Measurements from ENCODE around the gene CTDSPL.

The CTDSPL gene

DNA sequence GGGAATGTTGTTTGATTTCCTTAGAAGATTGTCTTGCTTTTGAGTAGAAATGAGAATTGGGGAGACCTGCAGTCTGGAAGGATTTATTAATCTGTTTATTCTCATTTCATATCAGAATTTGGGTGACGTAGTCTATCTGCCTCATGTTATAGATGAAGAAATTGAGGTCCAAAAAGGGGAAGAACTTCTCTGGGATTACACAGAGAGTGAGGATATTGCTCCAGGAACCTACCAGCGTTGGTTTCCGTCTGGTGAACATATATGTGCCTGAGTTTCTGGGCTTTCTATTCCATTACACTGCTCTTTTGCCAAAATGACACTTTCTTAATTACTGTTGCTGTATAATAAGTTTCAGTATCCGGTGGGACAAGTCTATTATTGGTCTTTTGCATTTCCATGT, 51.8 kb downstream of the CTDSPL start:
- no peak for DNase-seq (ENCODE audit: low read depth, low spot score)

DNA sequence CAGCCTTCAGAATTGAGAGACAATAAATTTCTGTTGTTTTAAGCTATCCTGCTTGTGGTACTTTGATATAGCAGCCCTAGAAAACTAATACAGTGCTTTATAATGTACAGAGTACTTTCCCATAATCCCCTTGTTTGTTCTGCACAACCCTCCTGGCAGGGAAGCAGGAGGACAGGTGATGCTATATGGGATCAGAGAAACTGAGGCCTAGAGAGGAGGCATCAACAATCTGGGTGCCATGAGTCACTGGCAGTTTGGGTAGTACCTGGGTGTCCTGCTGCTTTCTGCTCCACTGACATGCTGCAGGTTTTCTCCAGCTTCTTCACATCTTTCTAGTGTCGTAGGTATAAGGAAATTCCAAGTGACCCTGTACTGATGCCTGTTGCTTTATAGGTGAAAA, 55.0 kb downstream of the CTDSPL start:
- DNase-seq (ENCODE audit: low read depth, low spot score) = no peak

DNA sequence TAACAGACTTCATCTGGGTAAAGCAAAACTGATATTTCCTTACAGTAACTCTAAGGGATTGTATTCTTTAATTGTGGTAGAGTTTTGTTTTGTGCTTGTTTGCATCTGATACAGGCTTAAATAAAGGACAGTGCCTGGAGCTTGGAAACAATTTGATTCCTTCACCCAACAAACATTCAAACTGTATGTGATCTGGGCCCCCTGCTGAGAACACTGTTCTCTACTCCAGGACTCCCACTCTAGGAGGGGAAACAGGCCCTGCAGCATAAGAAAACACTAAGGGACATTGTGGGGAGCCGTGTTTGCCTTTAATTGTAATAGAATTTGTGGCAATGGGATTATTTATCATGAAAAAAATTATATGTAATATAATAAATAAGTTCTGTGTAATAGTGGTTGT, 56.9 kb downstream of the CTDSPL start:
- DNase-seq (ENCODE audit: low read depth, low spot score) = no peak

DNA sequence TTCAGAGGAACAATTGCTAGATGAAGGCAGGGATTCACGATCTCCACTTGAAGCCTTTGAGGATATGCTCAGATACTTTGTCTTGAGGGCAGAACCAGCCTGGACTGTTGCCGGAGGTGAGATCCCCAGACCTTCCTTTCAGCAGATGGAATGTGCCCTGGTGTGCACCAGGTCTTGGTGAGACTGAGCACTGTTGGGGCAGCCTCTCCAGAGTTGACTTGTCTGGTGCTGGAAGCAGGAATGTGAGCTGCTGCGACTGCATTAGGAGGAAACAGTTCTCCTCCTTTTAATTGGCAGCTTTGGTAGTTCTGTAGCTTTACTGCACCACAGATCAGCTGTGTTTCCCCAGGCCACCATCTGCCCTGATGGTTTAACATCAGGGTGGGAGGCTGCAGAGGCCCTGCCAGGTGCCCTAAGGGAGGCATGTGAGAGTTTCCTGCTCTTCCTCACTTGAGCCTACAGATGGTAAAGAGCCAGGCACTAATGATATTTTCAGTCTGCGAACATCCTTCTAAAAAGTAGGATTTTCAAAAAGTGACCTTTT, 58.5 kb downstream of the CTDSPL start:
- no peak for DNase-seq (ENCODE audit: low read depth, low spot score)

DNA sequence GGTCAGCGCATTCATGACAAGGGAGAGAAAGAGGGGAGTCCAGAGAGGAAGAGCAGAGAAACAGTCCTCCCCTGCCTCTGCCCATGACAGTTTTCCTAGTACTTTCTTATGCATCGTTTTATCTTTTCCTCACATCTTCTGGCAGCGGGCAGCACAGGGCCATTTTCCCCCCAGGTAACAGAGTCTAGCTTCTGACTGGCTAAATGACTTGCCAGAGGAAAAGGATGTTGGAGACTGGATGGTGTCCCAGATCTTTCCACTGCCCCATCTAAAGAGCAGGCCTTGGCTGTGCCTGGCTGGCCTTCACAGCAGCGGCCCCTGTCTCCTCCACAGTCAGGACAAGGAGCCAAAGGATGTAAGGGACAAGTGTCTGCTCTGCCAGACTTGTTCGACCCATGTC, 59.3 kb downstream of the CTDSPL start:
- DNase-seq (ENCODE audit: low read depth, low spot score) = no peak

DNA sequence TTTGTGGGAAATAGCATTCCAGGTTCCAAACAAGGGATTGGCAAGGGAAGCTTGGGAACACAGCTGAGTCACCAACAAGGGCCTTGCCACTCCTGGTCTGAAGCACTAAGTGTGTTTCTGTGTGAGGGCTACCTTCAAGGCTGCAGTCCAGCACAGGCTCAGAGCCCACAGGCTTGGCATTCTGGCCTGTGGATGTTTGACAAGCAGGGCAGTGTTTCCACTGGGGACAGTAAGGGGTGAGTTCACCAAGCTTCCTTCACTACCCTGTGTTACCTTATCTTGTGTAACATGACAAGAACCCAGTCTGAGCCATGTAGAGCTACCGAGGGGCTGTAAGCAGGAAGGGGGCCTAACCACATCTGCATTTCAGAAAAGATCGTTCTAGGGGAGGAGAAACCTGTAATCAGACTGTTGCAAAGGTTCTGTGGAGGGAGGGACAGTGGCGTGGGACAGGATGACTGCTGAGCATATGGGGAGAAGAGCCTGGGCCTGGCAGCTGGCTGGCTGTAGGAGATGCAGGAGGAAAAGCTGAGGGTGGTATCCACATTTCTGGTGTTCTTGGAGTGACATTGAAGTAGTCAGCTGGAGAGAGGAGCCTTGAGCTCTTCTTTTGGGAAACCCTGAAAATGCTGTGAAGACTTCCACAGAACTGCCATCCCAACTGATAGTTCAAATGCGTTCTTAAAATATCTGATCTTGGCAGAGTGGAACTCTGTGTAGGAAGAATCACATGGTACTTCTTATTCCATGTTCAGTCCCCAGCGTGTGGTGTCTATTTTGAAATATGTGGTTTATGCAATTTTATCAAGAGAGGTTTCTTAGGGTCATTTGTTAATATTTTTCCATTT, 61.3 kb downstream of the CTDSPL start:
- no peak for DNase-seq (ENCODE audit: low read depth, low spot score)

DNA sequence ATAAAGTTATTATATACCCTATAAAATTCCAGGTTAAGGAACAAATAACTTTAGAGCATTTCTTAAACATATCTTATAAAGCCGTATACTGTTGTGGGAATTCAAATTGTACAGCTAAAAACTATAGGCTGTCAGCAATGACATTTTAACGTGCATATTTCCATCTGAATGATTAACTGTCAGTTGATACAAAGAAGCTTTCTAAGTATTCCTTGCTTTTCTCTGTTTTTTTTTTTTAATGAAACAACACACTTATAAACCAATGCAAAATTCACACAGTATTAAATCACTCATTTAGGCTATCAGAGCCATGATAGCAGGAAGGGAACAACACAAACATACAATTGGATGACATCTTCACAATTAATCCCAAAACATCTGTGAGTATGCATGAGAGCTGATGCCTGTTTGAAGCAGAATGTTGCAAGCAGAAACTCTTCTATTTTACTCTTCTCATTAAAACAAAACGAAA, 61.9 kb downstream of the CTDSPL start:
- no peak for DNase-seq (ENCODE audit: low read depth, low spot score)

DNA sequence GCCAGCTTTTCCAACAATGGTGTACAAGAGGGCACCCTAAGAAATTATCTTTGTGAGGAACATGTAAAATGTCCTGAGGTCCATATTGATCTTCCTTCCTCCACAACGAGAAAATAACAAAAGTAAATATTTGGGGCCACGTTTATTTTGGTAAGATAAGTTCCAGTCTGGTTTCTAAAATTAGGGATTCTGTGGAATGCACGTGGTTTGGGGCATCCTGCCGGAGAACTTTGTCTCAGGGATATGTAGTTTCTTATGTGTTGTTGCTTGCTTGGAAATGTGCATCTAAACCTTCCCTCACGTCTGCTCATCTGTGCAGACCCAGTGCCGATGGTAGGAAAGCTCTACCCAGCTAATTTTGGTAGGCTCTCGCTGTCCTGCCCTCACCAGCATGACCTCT, 62.8 kb downstream of the CTDSPL start:
- DNase-seq (ENCODE audit: low read depth, low spot score) = no peak

DNA sequence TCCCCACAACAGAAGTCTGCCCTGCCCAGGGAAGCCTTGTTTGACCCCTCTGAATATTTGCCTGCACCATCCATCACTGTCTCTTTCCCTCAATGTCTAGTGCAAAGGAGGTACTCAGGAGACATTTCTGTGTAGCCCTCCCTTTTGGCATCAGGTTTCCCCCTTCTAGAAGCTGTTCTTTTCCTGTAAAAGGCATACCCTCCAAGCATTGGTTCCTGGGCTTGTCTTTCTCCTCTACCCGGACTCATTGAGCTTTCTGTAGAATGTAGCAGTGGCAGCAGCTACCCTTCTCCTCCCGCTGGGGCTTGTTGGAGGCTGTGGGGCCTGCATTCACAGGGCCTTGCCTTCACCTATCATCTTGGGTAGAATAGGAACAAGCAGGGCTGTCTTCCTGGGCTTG, 63.5 kb downstream of the CTDSPL start:
- no peak for DNase-seq (ENCODE audit: low read depth, low spot score)

DNA sequence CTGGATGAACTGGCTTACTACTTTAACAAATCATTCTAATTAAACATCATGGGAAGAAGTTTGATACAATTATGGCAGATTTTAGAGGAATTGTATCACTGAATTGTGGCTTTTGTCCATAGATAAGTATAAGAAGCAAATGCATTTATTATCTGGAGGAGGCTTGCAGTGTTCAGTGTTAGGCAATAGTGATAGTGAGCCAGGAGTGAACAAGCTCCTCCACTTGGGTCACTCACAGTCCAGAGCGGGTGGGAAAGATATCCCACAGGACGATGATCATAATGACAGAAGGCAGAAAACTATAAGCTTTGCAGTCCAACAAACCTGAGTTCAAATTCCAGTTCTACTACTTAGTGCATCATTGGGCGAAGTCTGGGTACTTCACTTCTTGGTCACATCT, 64.9 kb downstream of the CTDSPL start:
- no peak for DNase-seq (ENCODE audit: low read depth, low spot score)

DNA sequence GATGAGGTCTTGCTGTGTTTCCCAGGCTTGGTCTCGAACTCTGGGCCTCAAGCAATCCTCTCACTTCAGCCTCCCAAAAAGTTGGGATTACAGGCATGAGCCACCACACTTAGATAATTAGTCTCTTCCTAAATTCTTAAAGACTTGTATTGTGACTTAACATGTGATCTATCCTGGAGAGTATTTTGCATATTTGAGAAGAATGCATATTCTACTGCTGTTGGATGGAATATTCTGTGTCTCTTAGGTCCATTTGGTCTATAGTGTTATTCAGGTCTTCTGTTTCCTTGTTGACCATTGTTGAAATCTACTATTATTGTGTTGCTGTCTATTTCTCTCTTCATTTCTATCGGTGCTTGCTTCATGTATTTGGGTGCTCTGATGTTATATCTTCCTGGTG, 68.8 kb downstream of the CTDSPL start:
- no peak for DNase-seq (ENCODE audit: low read depth, low spot score)

DNA sequence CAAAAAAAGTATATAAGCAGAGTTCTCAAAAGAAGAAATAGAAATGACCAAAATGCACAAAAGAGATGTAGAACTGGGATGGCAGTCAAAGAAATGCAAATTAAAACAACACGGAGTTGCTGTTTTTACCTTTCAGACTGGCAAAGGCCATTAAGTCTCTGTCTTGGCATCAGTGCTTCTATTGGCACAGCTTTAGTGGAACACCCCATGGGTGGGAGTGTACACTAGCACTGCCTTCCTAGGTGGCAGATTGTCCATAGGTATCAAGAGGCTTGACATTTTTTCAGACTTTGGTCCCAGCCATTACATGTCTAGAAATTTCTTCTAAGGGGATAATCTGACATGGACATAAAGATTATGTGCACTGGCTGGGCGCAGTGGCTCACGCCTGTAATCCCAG, 70.8 kb downstream of the CTDSPL start:
- DNase-seq (ENCODE audit: low read depth, low spot score) = no peak

DNA sequence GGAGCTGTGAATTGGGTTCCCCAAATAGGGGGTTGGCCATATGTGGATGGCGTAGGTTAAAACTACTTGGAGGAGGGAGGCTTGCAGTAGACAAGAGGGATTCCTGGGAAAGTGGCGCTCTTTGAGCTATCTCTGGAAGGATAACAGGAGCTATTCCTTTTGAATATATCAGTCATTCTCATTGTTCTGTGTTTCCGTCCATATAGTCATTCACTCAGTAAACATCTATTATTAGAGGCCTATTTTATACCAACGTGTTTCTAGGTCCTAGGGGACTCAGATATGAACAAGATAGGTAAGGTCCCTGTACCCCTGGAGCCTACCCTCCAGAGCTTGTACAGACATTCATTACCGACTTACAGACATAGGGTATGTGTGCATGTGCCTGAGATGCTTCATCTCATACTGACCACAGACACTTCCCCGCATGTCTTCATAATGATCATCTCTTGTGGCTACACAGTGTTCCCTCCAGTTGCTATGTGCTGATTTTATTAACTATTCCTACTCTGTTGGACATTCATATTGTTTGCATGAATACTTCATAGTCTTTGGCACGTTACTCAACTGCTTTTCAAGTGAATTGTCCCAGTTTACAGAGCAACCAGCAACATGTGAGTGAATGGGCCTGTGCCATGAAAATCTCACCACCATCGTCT, 73.1 kb downstream of the CTDSPL start:
- no peak for DNase-seq (ENCODE audit: low read depth, low spot score)

DNA sequence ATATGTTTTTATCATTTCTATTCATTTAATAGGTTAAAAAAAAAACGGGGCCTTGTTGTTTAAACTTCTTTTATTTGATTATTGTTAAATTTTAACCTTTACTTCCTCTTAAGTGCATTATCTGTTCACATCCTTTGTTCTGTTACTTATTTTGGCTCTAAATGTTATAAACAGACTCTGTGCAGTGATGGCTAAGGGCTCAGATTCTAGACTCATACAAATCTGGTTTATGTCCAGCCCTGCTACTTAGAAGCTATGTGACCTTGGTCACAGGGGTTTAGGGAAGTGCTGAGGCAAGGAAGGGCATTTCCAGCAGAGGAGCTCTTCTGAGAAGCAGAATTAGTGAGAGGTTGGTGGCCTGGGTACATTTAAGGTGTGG, 73.6 kb downstream of the CTDSPL start:
- DNase-seq (ENCODE audit: low read depth, low spot score) = no peak

DNA sequence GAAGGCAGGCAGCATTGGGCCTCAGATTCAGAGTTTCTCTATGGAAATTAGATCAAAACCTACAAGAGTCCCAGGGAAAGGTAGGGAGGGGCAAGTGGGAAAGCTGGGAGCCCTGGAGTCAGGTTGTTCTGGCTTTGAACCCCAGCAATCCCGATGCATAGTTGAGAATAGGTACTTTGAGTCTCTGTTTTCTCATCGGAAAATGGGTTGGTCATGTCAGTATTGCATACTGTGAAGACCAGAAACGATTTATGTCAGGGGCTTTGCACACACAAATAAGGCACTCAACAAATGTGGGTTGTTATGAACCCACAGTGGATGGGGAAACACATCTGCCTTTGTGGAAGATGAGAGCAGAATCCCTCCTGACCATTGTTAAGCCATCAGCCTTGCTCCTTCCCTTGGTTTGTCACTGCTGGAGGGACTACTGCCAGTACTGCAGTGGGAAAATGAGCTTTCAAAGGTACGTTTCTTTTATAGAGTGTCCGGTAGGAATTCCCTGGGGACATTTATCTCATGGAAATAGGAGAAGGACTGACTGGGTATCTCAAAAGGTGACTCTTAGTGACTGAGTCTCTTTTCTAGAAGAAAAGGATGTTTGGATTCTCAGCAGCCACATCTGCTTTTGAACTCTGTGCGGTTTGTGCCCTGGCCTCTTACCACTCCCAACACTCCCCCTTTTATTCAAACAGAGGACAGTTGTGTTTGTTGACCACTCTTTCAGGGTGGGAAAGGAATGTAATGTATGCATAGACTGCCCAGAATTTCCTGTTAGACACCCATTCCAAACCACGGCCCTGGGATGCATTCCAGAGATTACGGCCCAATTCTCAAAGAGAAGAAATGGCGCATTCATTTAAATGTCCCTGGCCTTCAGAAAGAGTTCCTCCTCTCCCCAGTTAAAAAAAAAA, 74.3 kb downstream of the CTDSPL start:
- no peak for DNase-seq (ENCODE audit: low read depth, low spot score)

DNA sequence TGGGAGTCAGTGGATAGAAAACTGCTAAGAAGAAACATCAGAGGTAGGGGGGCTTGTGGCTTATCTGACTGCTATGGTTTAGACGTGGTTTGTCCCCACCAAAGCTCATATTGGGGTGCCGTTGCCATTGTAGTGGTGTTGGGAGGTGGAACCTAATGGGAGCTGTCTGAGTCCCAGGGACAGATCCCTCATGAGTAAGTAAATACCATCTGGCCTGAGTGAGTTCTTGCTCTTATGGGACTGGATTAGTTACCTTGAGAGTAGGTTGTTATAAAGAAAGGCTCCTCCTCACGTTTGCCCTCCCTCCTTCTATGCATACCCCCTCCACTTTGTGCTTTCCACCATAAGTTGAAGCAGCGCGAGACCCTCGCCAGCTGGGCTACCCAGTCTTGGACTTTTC, 75.5 kb downstream of the CTDSPL start:
- DNase-seq (ENCODE audit: low read depth, low spot score) = no peak

DNA sequence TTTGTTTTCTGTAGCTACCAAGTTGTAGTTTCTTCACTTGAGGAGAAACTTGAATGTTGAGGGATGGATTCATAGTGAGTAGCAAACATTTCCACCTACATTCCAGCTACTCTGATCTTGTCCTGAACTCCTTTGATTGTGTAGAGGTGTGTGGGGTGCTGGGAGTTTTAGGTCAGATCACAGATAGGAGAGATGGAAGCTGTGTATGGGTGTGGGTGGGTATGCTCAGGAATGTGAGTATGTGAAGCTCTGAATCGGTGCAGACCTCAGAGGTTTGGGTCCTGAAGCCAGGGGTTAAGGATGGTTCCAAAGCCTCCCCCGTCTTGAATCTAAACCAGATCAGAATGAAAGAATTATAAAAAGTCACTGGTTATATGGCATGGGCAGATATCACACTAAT, 76.3 kb downstream of the CTDSPL start:
- DNase-seq (ENCODE audit: low read depth, low spot score) = no peak

DNA sequence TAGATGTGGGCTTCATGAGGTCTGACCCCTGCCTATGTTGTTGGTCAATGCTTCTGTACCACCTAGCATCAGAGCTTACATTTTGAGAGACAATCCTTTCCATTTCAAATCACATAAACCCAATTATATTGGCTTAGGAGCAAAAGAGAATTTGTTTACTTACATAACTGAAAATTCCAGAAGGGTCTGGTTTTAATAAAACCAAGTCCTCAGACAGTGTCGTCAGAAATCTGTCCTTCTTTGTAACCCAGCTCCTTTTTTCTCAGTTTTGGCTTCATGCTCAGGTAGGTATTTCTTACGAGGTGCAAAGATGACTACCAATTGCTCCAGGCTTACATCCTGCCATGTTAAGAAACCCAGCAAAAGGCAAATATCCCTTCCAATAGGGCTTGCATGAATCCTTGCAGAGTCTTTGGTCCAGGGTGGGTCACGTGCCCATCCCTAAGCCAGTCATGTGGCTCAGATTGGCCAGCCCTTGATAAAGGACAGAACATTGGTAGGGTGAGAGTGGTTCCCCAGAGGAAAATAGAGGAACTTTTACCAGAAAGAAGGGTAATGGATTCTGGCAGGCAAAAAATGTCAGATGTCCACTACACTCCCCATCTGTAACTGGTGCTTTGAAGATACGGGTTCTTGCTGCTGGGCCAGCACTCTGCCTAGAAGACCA, 78.7 kb downstream of the CTDSPL start:
- no peak for DNase-seq (ENCODE audit: low read depth, low spot score)

DNA sequence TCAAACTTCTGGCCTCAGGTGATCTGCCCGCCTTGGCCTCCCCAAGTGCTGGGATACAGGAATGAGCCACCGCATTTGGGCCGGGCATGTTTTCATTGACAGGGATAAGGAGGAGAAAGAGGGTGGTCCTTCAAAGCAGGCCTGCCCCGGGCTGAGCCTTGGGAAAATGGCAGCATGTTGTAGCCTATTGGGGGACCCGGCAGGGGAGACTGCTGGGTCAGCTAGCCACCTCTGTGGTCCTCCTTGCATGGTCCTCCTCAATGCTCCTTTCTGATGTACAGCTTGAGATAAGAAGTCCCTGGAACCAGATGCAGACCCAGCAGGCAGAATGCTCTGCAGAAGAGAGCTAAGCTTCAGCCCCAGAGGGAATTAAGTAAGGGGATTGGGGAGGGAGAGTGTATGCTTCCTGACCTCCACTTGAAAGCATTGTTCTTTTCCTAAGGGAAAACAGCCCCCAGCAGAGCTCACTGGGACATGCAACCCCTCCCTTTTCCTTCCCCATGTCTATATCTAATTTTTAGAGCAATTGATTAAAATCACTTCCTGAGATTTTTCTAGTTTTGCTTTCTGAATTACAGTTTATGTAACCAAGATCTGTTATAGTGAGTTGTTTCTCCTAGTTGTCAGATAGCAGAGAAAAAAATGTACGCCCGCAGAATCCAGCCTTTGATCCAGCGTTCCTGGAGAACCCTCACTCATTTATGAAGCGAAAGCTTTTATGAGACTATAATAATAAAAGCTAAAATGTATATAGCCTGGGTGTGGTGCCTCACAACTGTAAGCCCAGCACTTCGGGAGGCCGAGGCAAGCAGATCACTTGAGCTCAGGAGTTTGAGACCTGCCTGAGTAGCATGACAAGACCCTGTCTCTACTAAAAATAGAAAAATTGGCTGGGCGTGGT, 80.2 kb downstream of the CTDSPL start:
- no peak for DNase-seq (ENCODE audit: low read depth, low spot score)

DNA sequence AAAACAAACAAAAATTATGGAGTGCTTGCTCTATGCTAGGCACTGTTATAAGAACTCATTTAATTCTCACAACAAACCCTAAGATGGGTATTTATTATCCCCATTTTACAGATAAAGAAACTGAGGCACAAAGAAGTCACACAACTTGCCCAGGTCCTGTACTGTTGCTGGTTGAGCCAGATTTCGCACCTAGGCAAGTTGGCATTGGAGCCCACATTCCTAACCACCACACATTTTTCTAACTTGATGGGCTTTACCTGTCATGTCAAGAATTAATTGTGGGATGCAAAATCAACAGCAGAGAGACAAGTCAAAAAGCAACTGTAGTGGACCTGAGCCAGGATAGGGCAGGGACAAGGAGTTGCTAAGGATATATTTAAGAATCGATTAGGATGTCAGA, 81.0 kb downstream of the CTDSPL start:
- DNase-seq (ENCODE audit: low read depth, low spot score) = no peak

Data from activated naive CD8-positive, alpha-beta T cell treated with anti-CD3 and anti-CD28 coated beads, Interleukin-2, amount 50 U/mL, for 16 hours (primary cell).